ENCODE measurements around the gene PDE4D.
A peak's percentile ranks its signal among the peaks of the same experiment; 100 is the strongest.
"Not testable (repeated sequence)": the region's sequence is repeated elsewhere in the genome, so short reads cannot be mapped to it uniquely, and the experiment has no call there.

Gene PDE4D

GRCh38 chr5:59783264-59783663 lies 110.3 kb downstream of the PDE4D start:
- in situ Hi-C loops (cut with MboI; ENCODE audit: low pct_unique_long_range_greater_than_20kb, low sequenced_read_pairs): loop anchor here (25.0 kb wide), 1 partner anchor 396 kb away; no protein-coding TSS in a partner anchor

DNA sequence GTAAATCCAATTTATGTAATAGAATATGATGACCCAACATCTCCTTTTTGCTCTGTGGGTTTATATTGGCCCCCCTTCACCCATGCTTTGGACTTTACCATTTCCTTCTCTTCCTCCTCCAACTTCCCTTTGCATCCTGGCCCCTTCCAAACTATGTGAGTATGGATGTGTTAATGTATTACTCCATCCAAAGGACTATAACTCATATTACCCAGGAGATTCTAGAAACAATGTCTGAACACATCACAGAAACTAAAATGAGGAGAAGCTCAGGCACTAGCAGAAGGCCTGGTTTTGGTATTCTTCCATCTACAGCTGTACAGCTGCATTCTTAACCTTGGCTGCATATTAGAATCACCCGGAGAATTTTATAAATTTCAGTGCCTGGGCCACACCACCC lies 110.7 kb downstream of the PDE4D start:
- no peak for DNase-seq
- in situ Hi-C loops (cut with MboI; ENCODE audit: low pct_unique_long_range_greater_than_20kb, low sequenced_read_pairs): loop anchor here (25.0 kb wide), 1 partner anchor 396 kb away; no protein-coding TSS in a partner anchor

More at GRCh38 chr5:59783264-59783663, 110.3 kb downstream of the PDE4D start:
- no peak for DNase-seq

DNA sequence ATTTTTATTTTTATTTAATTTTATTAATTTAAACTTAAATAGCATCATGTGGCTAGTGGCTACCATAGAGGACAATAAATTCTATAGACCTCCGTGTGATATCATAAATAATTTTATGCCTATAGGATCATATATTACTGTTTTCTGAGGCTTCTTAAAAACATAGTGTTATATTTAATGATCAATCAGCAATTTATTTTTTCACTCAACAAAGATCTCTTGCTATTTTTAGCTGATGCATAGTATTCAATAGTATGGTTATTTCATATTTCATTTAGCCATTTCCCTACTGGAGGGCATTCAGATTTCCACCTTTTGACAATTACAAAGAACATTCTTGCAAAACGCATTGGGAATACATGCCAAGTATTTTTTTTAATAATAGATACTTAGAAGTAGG lies 114.1 kb downstream of the PDE4D start:
- in situ Hi-C loops (cut with MboI; ENCODE audit: low pct_unique_long_range_greater_than_20kb, low sequenced_read_pairs): loop anchor here (25.0 kb wide), 1 partner anchor 392 kb away; no protein-coding TSS in a partner anchor

DNA sequence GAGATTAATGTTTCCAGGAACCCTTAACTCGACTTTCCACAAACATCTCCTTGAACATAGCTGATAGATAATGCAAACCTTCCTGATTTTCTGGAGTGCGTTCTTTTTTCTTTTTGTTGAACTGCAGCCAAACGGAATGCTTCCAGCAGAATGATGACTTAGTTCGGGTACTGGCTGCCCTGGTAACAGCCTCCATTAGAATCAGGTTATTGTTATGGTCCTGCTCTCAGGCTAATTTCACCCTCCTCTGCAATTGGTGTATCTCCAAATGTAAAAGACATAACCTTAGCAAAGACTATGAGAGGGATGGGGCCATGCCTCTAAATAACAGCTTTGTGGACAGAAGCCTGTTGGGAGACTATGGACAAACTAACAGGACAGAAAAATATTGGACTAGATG lies 116.5 kb downstream of the PDE4D start:
- no peak for DNase-seq

More for the DNA sequence above, 114.1 kb downstream of the PDE4D start:
- DNase-seq: no peak

GRCh38 chr5:59773294-59773693 lies 120.2 kb downstream of the PDE4D start:
- in situ Hi-C loops (cut with MboI; ENCODE audit: low pct_unique_long_range_greater_than_20kb, low sequenced_read_pairs): no loop called here
- no peak for DNase-seq

More for the DNA sequence above, 116.5 kb downstream of the PDE4D start:
- in situ Hi-C loops (cut with MboI; ENCODE audit: low pct_unique_long_range_greater_than_20kb, low sequenced_read_pairs): loop anchor here (25.0 kb wide), 1 partner anchor 390 kb away; no protein-coding TSS in a partner anchor

GRCh38 chr5:59772757-59773156 lies 120.8 kb downstream of the PDE4D start:
- no peak for DNase-seq
- in situ Hi-C loops (cut with MboI; ENCODE audit: low pct_unique_long_range_greater_than_20kb, low sequenced_read_pairs): no loop called here

DNA sequence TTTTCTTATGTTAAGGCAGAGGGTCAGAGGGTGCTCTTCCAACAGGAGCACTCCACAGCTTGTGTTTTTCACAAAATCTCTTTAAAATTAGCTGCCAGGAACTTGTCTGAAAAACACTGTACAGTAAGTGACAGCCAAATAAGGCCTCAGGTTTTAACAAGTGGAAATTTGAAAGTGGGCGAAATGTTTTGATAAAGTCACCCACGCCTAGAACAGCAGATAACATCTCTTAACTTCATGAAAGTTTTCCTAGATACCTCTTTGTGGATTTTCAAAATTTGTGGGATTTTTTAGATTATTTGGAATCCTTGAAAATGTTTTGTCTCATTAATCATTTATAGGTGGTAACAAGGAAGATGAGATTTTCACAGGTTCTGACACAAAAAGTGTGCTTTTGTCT lies 121.3 kb downstream of the PDE4D start:
- no peak for DNase-seq
- in situ Hi-C loops (cut with MboI; ENCODE audit: low pct_unique_long_range_greater_than_20kb, low sequenced_read_pairs): no loop called here

GRCh38 chr5:59770953-59771352 lies 122.6 kb downstream of the PDE4D start:
- no peak for DNase-seq
- in situ Hi-C loops (cut with MboI; ENCODE audit: low pct_unique_long_range_greater_than_20kb, low sequenced_read_pairs): no loop called here

DNA sequence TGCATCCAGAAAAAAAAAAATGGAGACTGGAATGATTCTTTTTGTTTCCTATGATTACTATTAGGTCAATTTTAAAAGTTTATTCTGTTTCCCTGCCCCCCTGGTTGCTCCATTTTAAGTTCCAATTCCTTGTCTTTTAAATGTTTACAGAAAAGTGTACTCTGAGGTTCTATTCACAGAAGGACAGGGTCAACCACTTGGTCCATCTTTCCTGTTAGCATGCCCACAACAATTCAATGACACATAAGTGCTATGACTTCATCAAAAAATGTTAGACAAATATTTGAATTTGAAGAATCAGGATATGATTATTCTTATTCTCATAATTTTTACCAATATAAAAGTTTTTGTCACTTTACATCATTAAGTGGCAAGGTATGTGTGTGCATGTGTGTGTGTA lies 123.7 kb downstream of the PDE4D start:
- in situ Hi-C loops (cut with MboI; ENCODE audit: low pct_unique_long_range_greater_than_20kb, low sequenced_read_pairs): no loop called here
- no peak for DNase-seq

- in situ Hi-C loops (cut with MboI; ENCODE audit: low pct_unique_long_range_greater_than_20kb, low sequenced_read_pairs): no loop called here
- DNase-seq: no peak
Measured at GRCh38 chr5:59769041-59769360, 124.5 kb downstream of the PDE4D start.

DNA sequence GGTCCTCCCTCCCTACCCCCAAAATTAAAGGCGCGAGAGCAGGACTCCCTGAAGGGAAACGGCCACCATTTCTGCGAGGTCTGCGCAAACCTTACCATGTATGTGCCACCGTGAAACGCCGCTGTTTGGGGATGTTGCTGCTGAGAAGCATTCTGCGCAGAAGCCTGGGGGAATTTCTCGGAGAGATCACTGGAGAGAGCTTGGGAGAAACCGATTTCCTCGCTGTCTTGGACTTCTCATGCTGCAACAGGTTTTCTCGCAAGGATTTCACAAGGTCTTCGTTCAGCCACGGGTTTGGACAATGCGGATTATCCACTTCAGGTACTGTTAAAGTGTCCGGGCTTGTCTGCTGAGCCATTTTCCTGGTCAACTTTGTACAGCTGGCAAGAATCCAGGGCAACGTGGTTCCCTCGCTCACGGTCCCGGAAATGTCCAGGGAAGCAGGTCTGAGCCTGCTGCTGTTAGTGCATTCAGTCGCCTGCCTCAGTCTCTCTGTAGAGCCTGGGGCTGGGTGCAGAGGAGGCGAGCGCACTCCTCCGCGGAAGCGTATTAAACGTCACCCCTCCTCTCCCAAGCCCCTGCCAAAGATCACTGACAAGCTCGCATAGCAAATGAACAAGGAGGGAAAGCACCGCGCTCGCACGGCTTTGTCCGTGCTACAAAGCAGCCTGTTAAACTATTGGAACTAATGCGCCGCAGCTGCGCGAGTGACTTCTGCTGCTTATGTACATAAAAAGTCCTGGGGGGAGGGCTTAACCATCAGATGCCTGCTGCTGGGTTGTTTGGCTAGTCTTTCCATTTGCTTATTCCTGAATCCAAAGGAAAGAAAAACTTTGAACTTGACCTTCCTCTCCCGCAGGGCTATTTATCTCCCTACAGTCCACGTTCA lies 125.1 kb downstream of the PDE4D start:
- in situ Hi-C loops (cut with MboI; ENCODE audit: low pct_unique_long_range_greater_than_20kb, low sequenced_read_pairs): no loop called here
- DNase-seq: peak; percentile 66

DNA sequence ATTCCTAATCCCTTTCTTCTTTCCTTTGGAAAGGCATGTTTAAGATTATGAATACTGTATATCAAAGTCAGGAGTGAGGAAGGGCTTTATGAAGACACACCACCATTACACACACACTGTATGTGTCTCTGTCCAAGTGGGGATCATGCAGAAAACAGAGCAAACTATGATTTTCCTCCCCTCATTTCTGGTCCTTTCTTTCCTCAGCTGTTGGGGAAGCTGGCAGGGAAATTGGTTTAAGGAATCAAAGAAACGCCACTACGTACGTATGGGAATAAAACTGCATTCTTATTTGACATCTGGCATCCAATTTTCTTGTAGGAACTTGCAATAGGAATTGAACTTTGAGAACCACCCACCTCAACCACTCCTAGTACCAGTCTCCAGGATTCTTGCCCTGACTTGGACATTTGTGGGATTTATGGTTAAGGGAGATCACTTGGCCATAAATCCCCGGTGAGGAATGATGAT lies 125.8 kb downstream of the PDE4D start:
- DNase-seq: no peak
- in situ Hi-C loops (cut with MboI; ENCODE audit: low pct_unique_long_range_greater_than_20kb, low sequenced_read_pairs): no loop called here

DNA sequence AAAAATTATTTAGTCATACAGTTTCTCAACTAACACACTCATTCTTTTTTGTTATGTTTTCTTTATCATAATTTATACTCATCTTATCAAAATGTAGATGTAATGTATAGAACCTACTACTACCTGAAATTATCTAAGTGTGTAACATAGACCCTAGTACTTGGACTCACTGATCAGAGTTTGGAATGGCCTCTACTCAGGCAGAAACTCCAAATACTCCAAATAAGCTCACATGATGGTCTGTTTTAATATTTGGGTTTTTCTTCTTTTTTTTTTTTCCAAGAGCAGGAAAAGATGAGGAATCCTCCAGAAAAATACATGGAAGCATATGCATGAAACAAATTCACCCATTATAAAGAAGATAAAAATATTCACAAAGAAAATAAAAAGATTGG lies 126.3 kb downstream of the PDE4D start:
- in situ Hi-C loops (cut with MboI; ENCODE audit: low pct_unique_long_range_greater_than_20kb, low sequenced_read_pairs): no loop called here
- no peak for DNase-seq

DNA sequence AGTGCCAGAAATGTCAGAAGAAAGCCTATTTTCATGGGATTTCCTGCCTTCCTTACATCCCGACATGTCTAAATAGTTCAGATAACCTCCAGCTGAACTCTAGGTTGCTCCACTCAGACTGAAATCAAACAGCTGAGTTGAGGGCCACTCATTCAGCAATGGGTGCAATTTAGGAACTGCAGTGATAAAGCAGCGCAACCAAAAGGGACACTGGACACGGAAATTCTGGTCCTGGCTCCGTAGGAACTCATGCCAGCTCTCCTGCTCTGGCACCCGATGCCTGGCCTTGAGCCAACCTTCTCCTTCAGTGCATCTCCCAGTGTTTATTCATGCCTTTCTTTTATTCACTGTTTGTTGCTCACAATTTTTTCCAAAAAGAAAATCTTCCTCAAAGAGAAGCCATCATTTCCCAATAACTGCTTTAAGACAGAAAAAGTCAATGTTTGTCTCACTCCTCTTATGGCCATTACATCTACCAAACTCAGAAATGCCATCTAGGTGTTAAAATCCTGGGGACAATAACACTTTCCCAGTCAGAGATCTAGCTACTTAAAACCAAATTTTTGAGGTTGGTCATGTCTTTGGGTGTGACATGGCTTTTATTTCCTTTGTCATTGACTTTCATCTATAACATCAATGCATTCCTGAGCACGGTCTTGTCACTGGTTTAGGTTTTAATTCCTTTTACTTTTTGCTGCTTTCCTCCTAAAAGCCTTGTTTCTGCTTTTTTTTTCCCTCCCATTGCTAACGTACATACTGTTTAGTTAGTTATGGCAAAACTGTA lies 126.9 kb downstream of the PDE4D start:
- in situ Hi-C loops (cut with MboI; ENCODE audit: low pct_unique_long_range_greater_than_20kb, low sequenced_read_pairs): no loop called here
- no peak for DNase-seq

DNA sequence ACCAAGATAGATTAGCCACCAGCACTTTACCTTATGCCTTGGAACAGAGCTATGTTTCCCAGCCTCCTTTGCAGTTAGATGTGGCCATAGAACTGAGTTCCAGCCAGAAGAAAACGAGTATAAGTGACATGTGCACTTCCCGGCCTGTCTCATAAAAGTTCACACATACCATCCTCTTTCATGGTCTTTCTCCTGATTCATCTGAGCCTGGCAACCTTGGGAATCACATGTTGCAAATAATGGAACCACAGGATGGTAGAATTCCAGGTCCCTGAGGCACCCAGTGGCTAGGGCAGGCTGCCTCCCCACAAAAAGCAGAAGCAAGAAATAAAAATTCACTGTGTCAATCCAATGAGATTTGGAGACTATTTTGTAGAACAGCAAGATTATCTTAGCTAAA lies 128.1 kb downstream of the PDE4D start:
- in situ Hi-C loops (cut with MboI; ENCODE audit: low pct_unique_long_range_greater_than_20kb, low sequenced_read_pairs): no loop called here
- DNase-seq: no peak

DNA sequence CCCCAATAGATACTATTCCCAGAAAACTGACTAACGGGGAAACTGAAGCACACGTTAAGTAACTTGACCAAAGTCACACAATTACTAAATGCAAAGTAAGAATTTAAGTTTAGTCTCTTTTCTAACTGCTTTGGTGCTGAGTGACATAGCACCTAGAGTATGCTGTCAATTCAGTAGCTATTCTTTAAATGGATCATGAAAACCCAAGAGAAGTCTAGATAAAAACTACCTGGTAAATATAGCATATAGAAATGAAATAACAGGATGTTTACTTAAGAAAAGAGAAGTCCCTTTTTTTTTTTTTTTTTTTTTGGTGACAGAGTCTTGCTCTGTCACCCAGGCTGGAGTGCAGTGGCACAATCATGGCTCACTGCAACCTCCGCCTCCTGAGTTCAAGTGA lies 129.2 kb downstream of the PDE4D start:
- DNase-seq: no peak
- in situ Hi-C loops (cut with MboI; ENCODE audit: low pct_unique_long_range_greater_than_20kb, low sequenced_read_pairs): no loop called here

DNA sequence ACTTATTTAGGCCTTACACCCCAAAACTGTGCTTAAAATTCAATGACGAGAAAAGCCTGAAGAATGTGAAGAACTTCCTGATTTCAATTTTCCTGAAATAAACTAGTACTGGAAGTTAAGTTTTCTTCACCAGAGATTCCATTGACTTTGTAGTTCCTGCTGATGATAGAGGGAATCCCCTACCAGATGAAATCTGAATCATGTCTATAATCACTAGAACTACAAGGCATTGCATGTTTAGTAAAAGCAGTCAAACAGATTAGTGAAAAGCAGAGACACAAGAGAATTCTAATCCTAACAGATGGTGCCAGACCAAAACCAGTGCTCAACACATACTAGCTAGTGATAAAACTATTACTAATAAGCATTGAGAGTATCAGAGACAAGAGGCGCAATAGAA lies 130.0 kb downstream of the PDE4D start:
- no peak for DNase-seq
- in situ Hi-C loops (cut with MboI; ENCODE audit: low pct_unique_long_range_greater_than_20kb, low sequenced_read_pairs): no loop called here

DNA sequence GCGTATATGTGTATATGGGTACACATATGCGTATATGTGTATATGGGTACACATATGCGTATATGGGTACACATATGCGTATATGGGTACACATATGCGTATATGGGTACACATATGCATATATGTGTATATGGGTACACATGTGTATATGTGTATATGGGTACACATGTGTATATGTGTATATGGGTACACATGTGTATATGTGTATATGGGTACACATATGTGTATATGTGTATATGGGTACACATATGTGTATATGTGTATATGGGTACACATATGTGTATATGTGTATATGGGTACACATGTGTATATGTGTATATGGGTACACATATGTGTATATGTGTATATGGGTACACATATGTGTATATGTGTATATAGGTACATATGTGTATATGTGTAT lies 131.3 kb downstream of the PDE4D start:
- in situ Hi-C loops (cut with MboI; ENCODE audit: low pct_unique_long_range_greater_than_20kb, low sequenced_read_pairs); DNase-seq: not testable (repeated sequence)

DNA sequence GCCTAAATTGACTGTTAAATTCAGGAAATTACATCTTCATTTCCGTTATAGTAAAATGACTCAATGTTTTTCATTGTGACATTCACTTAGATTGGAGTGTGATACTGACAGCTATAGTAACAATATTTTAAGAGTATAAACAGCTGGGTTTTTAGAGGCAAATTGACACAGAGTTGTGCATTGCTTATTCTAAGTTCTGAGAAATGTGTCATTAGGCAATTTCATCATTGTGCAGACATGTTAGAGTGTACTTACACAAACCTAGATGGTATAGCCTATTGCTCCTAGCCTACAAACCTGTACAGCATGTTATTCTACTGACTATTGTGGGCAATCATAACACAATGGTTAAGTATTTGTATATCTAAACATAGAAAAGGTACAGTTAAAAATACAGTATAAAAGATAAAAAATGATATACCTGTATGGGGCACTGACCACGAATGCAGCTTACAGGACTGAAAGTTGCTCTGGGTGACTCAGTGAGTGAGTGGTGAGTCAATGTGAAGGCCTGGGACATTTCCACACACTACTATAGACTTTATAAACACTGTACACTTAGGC lies 132.7 kb downstream of the PDE4D start:
- in situ Hi-C loops (cut with MboI; ENCODE audit: low pct_unique_long_range_greater_than_20kb, low sequenced_read_pairs): no loop called here
- DNase-seq: no peak
